PC-3 (cell line): Measurements from ENCODE around the gene ZBTB7C.

ENCODE experiments used
- CTCF ChIP-seq: fragments of 300-600 bp; sonication (generic); conservative IDR thresholded peaks from 2 replicates; pipeline ENCODE4 v1.5.1; 2017; ENCODE audit warnings: antibody characterized with exemption, low read depth, mild to moderate bottlenecking, low read length
- EZH2 ChIP-seq: fragments of 300-600 bp; sonication (generic); IDR thresholded peaks from one replicate; pipeline ENCODE4 v1.6.1; 2017; ENCODE audit warnings: antibody characterized with exemption, mild to moderate bottlenecking, low read length; ENCODE audit not compliant: unreplicated experiment
- EZH2phosphoT487 ChIP-seq: fragments of 300-600 bp; sonication (generic); IDR thresholded peaks from 2 replicates; pipeline ENCODE4 v1.6.1; 2018; ENCODE audit warnings: mild to moderate bottlenecking, antibody characterized with exemption, low read length, borderline replicate concordance

- TF ChIP-seq CTCF (no peak), EZH2 (no peak), EZH2phosphoT487 (no peak)
Measured at GRCh38 chr18:48374423-48375149, 34.6 kb downstream of the ZBTB7C start.
